Panc1 (cell line): ENCODE data around the gene ZNF23. TPM values are rescaled to one million over a fixed set of nuclear protein-coding genes. Genes with fewer than 3 reads are reported as not detected.

Experiments used
- ATAC-seq: fragments of 200-7000 bp; cut with Tn5 transposase; 2 replicates; pipeline ENCODE4 v1.9.1; 2020; ENCODE audit warnings: mild to moderate bottlenecking, moderate library complexity
- BruUV-seq: library from RNA; stranded (reverse); fragments of 400-500 nt; replicated peaks from 2 replicates; lab custom pipeline; 2021; lab: Mats Ljungman, UMichigan
- CTCF ChIA-PET: fragments of 300-600 bp; sonication (Branson Sonifier 250); formaldehyde crosslinking; loops from one replicate; lab custom pipeline; 2022; ENCODE audit warnings: antibody characterized with exemption; lab: Charles Lee
- POLR2A ChIA-PET: fragments of 300-600 bp; sonication (Branson Sonifier 250); formaldehyde crosslinking; loops from one replicate; lab custom pipeline; 2022; ENCODE audit warnings: antibody characterized with exemption; lab: Charles Lee
- DNase-seq: peaks from one replicate; pipeline ENCODE4 v3.0.0-alpha.2; 2010; ENCODE audit warnings: low read depth, low spot score
- H3K27ac ChIP-seq: 2 replicates; pipeline ENCODE4 v1.5.1; 2011; ENCODE audit warnings: mild to moderate bottlenecking, low read length, inconsistent platforms
- H3K27me3 ChIP-seq: fragments of 200-500 bp; sonication (Bioruptor generic); 2 replicates; pipeline ENCODE4 v1.6.0; 2014; ENCODE audit warnings: low read length, inconsistent platforms; ENCODE audit not compliant: control insufficient read depth, insufficient read depth
- H3K36me3 ChIP-seq: fragments of 200-500 bp; sonication (Bioruptor generic); 2 replicates; pipeline ENCODE4 v1.5.1; 2014; ENCODE audit warnings: inconsistent platforms, mild to moderate bottlenecking, low read length, moderate library complexity; ENCODE audit not compliant: control insufficient read depth, insufficient read depth
- H3K4me1 ChIP-seq: 2 replicates; pipeline ENCODE4 v1.5.1; 2011; ENCODE audit warnings: inconsistent platforms, mild to moderate bottlenecking, low read length, moderate library complexity; ENCODE audit not compliant: control insufficient read depth, insufficient read depth
- H3K4me3 ChIP-seq, 2 experiments: 2 replicates each; pipeline ENCODE4 v1.5.1; 2011 to 2012; ENCODE audit warnings: low read depth in 2 of 2, low read length in 2 of 2, mild to moderate bottlenecking in 2 of 2, inconsistent platforms in 1 of 2, moderate library complexity in 1 of 2
- H3K9me3 ChIP-seq: fragments of 200-500 bp; sonication (Bioruptor generic); 2 replicates; pipeline ENCODE4 v1.5.1; 2014; ENCODE audit warnings: low read depth, mild to moderate bottlenecking, inconsistent platforms, low read length, moderate library complexity; ENCODE audit not compliant: control insufficient read depth, insufficient read depth
- POLR2AphosphoS5 ChIP-seq: IDR thresholded peaks from 2 replicates; pipeline ENCODE4 v1.6.1; 2012; ENCODE audit warnings: mild to moderate bottlenecking, low read depth, low read length, moderate library complexity
- SIN3A ChIP-seq: IDR thresholded peaks from 2 replicates; pipeline ENCODE4 v1.6.1; 2012; ENCODE audit warnings: low read depth, mild to moderate bottlenecking, low read length, moderate library complexity, borderline replicate concordance; ENCODE audit not compliant: insufficient read depth
- TCF7L2 ChIP-seq: IDR thresholded peaks from 2 replicates; pipeline ENCODE4 v1.6.1; 2011; ENCODE audit warnings: mild to moderate bottlenecking, low read depth, low read length, inconsistent platforms
- in situ Hi-C: cut with HindIII; loops from 2 replicates; pipeline ENCODE4 v1.10.0; 2016; ENCODE audit warnings: low sequenced_read_pairs, low pct_unique_long_range_greater_than_20kb
- intact Hi-C: fragments of 100-400 bp; cut with micrococcal nuclease; formaldehyde crosslinking; loops from one replicate; pipeline ENCODE4 v1.10.0; 2022; ENCODE audit not compliant: unreplicated experiment
- total RNA-seq: library from RNA; stranded (reverse); gene quantifications from one replicate; pipeline ENCODE4 v1.2.1, GENCODE V29; 2021; ENCODE audit not compliant: unreplicated experiment
- TF ChIP-seq, protein P1 (sequence below): fragments of 450-650 bp; IDR thresholded peaks from 2 replicates; pipeline ENCODE4 v1.5.1; 2017; ENCODE audit warnings: mild to moderate bottlenecking
- TF ChIP-seq, protein P2 (sequence below), 2 experiments: IDR thresholded peaks; 2 replicates each; pipeline ENCODE4 v1.6.1; 2011 to 2012; ENCODE audit warnings: low read depth in 2 of 2, control low read depth in 1 of 2, low read length in 1 of 2, mild to moderate bottlenecking in 1 of 2, moderate library complexity in 1 of 2; ENCODE audit not compliant: insufficient read depth in 1 of 2

ZNF23 gene
- total RNA-seq, 1 experiment from 2014 or later = 5.2 TPM

DNA sequence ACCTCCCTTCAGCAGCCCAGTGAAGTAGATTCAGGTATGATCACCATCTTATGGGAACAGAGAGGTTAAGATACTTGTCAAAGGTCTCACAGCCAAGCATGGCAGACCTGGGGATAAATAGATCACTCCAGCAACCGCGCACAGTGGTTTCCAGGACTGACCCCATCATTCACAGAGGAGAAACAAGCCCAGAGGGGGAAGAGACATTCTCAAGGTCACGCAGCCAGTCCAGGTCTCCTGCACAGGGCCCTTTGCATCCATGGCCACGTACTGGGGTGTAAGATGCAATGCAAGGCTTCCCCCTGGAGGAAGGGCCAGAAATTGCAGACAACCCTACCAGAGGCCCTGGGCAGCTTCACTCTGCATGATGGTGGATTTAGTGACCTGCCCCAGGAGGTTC, 40.1 kb downstream of the ZNF23 start:
- intact Hi-C loops = no loop called here
- no peak for DNase-seq
- no peak for ATAC-seq
- Histone ChIP-seq H3K9me3 (no peaks in the 10 kb centered on the region), H3K36me3 (no peaks in the 10 kb centered on the region), H3K4me1 (no peaks in the 10 kb centered on the region), H3K27me3 (no peaks in the 10 kb centered on the region), H3K4me3 (no peak overlapping the region), H3K27ac (no peak overlapping the region)
- no TSS peak for BruUV-seq
- in situ Hi-C loops = no loop called here
- ChIA-PET CTCF (no interaction called here), POLR2A (no interaction called here)
- no peak for TF ChIP-seq POLR2AphosphoS5
- TF ChIP-seq, protein P1, sequence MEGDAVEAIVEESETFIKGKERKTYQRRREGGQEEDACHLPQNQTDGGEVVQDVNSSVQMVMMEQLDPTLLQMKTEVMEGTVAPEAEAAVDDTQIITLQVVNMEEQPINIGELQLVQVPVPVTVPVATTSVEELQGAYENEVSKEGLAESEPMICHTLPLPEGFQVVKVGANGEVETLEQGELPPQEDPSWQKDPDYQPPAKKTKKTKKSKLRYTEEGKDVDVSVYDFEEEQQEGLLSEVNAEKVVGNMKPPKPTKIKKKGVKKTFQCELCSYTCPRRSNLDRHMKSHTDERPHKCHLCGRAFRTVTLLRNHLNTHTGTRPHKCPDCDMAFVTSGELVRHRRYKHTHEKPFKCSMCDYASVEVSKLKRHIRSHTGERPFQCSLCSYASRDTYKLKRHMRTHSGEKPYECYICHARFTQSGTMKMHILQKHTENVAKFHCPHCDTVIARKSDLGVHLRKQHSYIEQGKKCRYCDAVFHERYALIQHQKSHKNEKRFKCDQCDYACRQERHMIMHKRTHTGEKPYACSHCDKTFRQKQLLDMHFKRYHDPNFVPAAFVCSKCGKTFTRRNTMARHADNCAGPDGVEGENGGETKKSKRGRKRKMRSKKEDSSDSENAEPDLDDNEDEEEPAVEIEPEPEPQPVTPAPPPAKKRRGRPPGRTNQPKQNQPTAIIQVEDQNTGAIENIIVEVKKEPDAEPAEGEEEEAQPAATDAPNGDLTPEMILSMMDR = peak; percentile 67
- no peak for TF ChIP-seq SIN3A

DNA sequence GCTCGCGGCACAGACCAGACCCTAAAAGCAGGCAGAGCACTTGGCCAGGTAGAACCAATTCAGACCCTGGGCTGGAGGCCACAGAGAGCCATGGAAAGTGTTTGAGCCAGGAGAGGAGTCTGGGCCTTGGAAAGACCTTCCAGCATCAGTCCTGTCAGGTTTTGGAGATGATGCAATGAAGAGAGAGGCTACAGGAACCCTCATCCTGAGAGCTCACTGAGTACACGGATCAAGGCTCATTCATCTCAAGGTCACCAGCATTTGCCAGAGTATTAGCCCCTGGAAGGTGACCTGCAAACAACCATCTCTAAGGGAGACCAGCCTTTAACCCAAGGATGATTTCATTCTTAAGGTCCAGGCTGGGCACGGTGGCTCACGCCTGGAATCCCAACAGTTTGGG, 48.0 kb downstream of the ZNF23 start:
- H3K36me3 ChIP-seq = no peaks in the 10 kb centered on the region
- CTCF ChIA-PET = no interaction called here
- intact Hi-C loops = loop anchor here (5.0 kb wide), 1 partner anchor 128 kb away; no protein-coding TSS in a partner anchor

More for the DNA sequence above, 48.0 kb downstream of the ZNF23 start:
- no peak for DNase-seq
- in situ Hi-C loops = no loop called here
- Histone ChIP-seq H3K27ac (no peak overlapping the region), H3K27me3 (no peaks in the 10 kb centered on the region), H3K4me1 (no peaks in the 10 kb centered on the region; the same call in 1 of the 2 replicates), H3K9me3 (no peaks in the 10 kb centered on the region), H3K4me3 (no peak overlapping the region)
- BruUV-seq = no TSS peak
- ATAC-seq = no peak
- POLR2A ChIA-PET = no interaction called here
- TF ChIP-seq SIN3A (no peak), POLR2AphosphoS5 (no peak), TCF7L2 (no peak)
- TF ChIP-seq, protein P2, sequence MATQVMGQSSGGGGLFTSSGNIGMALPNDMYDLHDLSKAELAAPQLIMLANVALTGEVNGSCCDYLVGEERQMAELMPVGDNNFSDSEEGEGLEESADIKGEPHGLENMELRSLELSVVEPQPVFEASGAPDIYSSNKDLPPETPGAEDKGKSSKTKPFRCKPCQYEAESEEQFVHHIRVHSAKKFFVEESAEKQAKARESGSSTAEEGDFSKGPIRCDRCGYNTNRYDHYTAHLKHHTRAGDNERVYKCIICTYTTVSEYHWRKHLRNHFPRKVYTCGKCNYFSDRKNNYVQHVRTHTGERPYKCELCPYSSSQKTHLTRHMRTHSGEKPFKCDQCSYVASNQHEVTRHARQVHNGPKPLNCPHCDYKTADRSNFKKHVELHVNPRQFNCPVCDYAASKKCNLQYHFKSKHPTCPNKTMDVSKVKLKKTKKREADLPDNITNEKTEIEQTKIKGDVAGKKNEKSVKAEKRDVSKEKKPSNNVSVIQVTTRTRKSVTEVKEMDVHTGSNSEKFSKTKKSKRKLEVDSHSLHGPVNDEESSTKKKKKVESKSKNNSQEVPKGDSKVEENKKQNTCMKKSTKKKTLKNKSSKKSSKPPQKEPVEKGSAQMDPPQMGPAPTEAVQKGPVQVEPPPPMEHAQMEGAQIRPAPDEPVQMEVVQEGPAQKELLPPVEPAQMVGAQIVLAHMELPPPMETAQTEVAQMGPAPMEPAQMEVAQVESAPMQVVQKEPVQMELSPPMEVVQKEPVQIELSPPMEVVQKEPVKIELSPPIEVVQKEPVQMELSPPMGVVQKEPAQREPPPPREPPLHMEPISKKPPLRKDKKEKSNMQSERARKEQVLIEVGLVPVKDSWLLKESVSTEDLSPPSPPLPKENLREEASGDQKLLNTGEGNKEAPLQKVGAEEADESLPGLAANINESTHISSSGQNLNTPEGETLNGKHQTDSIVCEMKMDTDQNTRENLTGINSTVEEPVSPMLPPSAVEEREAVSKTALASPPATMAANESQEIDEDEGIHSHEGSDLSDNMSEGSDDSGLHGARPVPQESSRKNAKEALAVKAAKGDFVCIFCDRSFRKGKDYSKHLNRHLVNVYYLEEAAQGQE (IDR thresholded peaks at IDR 0.05; ENCODE audit: insufficient read depth in 1 of 2, low read depth in 2 of 2, low read length in 1 of 2) = no peak
- TF ChIP-seq, protein P1 = no peak
